HEK293 (cell line): ENCODE data around the gene NR3C1.

Experiments
- CTCF ChIA-PET: fragments of 350-600 bp; formaldehyde crosslinking; extraction: SDS; loops from one replicate; lab custom pipeline; 2021; ENCODE audit warnings: antibody characterized with exemption; lab: Yijun Ruan, JAX
- POLR2A ChIA-PET: fragments of 300-600 bp; formaldehyde crosslinking; extraction: SDS; loops from one replicate; lab custom pipeline; 2020; ENCODE audit warnings: antibody characterized with exemption, inconsistent platforms; lab: Yijun Ruan, JAX
- H3K27ac ChIP-seq: fragments of 200-500 bp; sonication (Bioruptor generic); 2 replicates; pipeline ENCODE4 v1.5.1; 2014; ENCODE audit warnings: low read depth, low read length, control low read depth, inconsistent platforms; ENCODE audit errors: extremely low read depth
- H3K36me3 ChIP-seq, 2 experiments: fragments of 200-500 bp in 1 of 2; sonication (Bioruptor generic) in 1 of 2; 1 replicate in 1 of 2; 2 replicates in 1 of 2; pipeline ENCODE4 v1.5.1; 2014 to 2017; ENCODE audit warnings: inconsistent platforms in 2 of 2, low read length in 2 of 2; ENCODE audit not compliant: control insufficient read depth in 2 of 2, insufficient read depth in 1 of 2
- H3K4me1 ChIP-seq: fragments of 200-500 bp; sonication (Bioruptor generic); 2 replicates; pipeline ENCODE4 v1.5.1; 2014; ENCODE audit warnings: mild to moderate bottlenecking, low read length, inconsistent platforms; ENCODE audit not compliant: control insufficient read depth, insufficient read depth
- H3K4me3 ChIP-seq: 2 replicates; pipeline ENCODE4 v1.5.1; 2011; ENCODE audit warnings: low read depth, mild to moderate bottlenecking, control low read depth, low read length, moderate library complexity
- H3K9me3 ChIP-seq: fragments of 200-500 bp; sonication (Bioruptor generic); 2 replicates; pipeline ENCODE4 v1.5.1; 2014; ENCODE audit warnings: low read depth, low read length, inconsistent platforms; ENCODE audit not compliant: control insufficient read depth, insufficient read depth
- EGR2 ChIP-seq: fragments of 450-650 bp; formaldehyde crosslinking; IDR thresholded peaks from 2 replicates; pipeline ENCODE4 v1.5.1; 2016; ENCODE audit warnings: low read depth, missing biosample characterization, missing genetic modification characterization
- WT1 ChIP-seq: fragments of 450-650 bp; formaldehyde crosslinking; IDR thresholded peaks from 2 replicates; pipeline ENCODE4 v1.5.1; 2016; ENCODE audit warnings: missing biosample characterization, missing genetic modification characterization
- YY1 ChIP-seq: fragments of 450-650 bp; formaldehyde crosslinking; IDR thresholded peaks from 2 replicates; pipeline ENCODE4 v1.5.1; 2018; ENCODE audit warnings: missing biosample characterization, missing genetic modification characterization
- ZBTB21 ChIP-seq: fragments of 450-650 bp; formaldehyde crosslinking; IDR thresholded peaks from 2 replicates; pipeline ENCODE4 v1.5.1; 2017; ENCODE audit warnings: missing biosample characterization, missing genetic modification characterization
- ZNF132 ChIP-seq: fragments of 450-650 bp; formaldehyde crosslinking; IDR thresholded peaks from 2 replicates; pipeline ENCODE4 v1.5.1; 2017; ENCODE audit warnings: missing biosample characterization, missing genetic modification characterization, borderline replicate concordance
- ZNF133 ChIP-seq: fragments of 450-650 bp; formaldehyde crosslinking; IDR thresholded peaks from 2 replicates; pipeline ENCODE4 v1.5.1; 2016; ENCODE audit warnings: missing biosample characterization, missing genetic modification characterization
- ZNF140 ChIP-seq: fragments of 450-650 bp; formaldehyde crosslinking; IDR thresholded peaks from 2 replicates; pipeline ENCODE4 v1.5.1; 2016; ENCODE audit warnings: missing biosample characterization, missing genetic modification characterization
- ZNF175 ChIP-seq: fragments of 450-650 bp; formaldehyde crosslinking; IDR thresholded peaks from 2 replicates; pipeline ENCODE4 v1.5.1; 2016; ENCODE audit warnings: missing biosample characterization, missing genetic modification characterization
- ZNF223 ChIP-seq: fragments of 450-650 bp; formaldehyde crosslinking; IDR thresholded peaks from 2 replicates; pipeline ENCODE4 v1.5.1; 2016; ENCODE audit warnings: missing biosample characterization, missing genetic modification characterization
- ZNF239 ChIP-seq: fragments of 450-650 bp; formaldehyde crosslinking; IDR thresholded peaks from 2 replicates; pipeline ENCODE4 v1.5.1; 2016; ENCODE audit warnings: missing biosample characterization, missing genetic modification characterization
- ZNF24 ChIP-seq: fragments of 450-650 bp; formaldehyde crosslinking; IDR thresholded peaks from 2 replicates; pipeline ENCODE4 v1.5.1; 2016; ENCODE audit warnings: missing biosample characterization, missing genetic modification characterization
- ZNF248 ChIP-seq: fragments of 450-650 bp; formaldehyde crosslinking; IDR thresholded peaks from 2 replicates; pipeline ENCODE4 v1.5.1; 2017; ENCODE audit warnings: missing biosample characterization, missing genetic modification characterization
- ZNF530 ChIP-seq: fragments of 450-650 bp; formaldehyde crosslinking; IDR thresholded peaks from 2 replicates; pipeline ENCODE4 v1.5.1; 2016; ENCODE audit warnings: low read depth, missing biosample characterization, missing genetic modification characterization
- ZNF677 ChIP-seq: fragments of 450-650 bp; IDR thresholded peaks from 2 replicates; pipeline ENCODE4 v1.5.0; 2018; ENCODE audit warnings: missing biosample characterization, mild to moderate bottlenecking, missing genetic modification characterization, moderate library complexity
- TF ChIP-seq, protein P1 (sequence below): fragments of 450-650 bp; formaldehyde crosslinking; IDR thresholded peaks from 2 replicates; pipeline ENCODE4 v1.5.1; 2016; ENCODE audit warnings: missing biosample characterization, missing genetic modification characterization
- TF ChIP-seq, protein P2 (sequence below): fragments of 450-650 bp; formaldehyde crosslinking; IDR thresholded peaks from 2 replicates; pipeline ENCODE4 v1.5.1; 2016; ENCODE audit warnings: missing biosample characterization, missing genetic modification characterization
- TF ChIP-seq, protein P3 (sequence below): fragments of 450-650 bp; formaldehyde crosslinking; IDR thresholded peaks from 2 replicates; pipeline ENCODE4 v1.5.1; 2016; ENCODE audit warnings: missing biosample characterization, missing genetic modification characterization, low read depth

NR3C1 gene

DNA sequence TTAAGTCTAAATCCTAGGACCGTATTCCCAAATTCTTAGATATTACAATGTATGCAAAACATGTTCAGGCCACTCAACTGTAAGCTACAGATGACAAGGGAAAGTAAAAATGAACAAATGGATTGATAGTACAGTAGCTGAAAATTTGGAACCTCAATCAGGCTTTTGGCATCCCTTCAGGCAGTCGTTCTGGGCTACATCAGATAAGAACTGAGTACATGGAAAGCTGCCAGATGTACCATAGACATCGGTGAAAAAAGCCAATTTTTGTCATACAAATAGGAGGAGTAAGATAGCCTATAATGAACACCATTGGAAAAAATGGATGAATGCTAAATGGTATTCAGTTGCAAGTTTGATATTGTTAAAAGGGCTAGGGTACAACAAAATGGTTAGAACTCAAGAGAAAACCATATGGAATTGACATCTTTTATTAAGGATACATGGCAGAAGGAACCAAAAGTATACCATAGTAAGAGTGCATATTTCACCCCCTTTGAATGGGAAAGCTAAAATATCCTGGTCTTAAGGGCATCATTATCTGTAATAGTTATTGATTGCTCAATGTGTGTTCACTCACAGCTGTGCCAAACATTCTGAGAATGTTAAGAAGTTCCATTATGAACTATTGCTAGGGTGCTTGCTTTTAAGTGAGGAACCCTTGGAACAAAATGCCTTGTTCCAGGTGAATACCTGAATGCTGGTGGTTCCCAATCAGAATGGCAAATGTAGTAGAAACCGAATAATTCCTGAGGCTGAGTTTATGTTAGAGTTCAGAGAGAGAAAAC is 86.4 kb downstream of the NR3C1 start:
- peaks cover 7% of the 10 kb centered on the region for H3K4me1 ChIP-seq
- H3K27ac ChIP-seq: no peak overlapping the region
- H3K9me3 ChIP-seq: no peaks in the 10 kb centered on the region
- no peak overlapping the region for H3K4me3 ChIP-seq
- POLR2A ChIA-PET: no interaction called here
- H3K36me3 ChIP-seq: peaks cover 0 to 17% of the 10 kb centered on the region in 2 experiments; a peak in 2 of 3 replicates
- CTCF ChIA-PET: interaction anchor here (0.6 to 0.7 kb wide), 3 partner anchors 64 to 1502 kb away, joined by 3 to 6 read pairs (median 4); no protein-coding TSS in a partner anchor
- TF ChIP-seq ZNF530 (tag by site-specific recombination): no peak
- TF ChIP-seq ZNF677: no peak
- TF ChIP-seq ZNF239 (tag by site-specific recombination): no peak
- no peak for TF ChIP-seq ZNF140 (tag by site-specific recombination)
- TF ChIP-seq, protein P1, sequence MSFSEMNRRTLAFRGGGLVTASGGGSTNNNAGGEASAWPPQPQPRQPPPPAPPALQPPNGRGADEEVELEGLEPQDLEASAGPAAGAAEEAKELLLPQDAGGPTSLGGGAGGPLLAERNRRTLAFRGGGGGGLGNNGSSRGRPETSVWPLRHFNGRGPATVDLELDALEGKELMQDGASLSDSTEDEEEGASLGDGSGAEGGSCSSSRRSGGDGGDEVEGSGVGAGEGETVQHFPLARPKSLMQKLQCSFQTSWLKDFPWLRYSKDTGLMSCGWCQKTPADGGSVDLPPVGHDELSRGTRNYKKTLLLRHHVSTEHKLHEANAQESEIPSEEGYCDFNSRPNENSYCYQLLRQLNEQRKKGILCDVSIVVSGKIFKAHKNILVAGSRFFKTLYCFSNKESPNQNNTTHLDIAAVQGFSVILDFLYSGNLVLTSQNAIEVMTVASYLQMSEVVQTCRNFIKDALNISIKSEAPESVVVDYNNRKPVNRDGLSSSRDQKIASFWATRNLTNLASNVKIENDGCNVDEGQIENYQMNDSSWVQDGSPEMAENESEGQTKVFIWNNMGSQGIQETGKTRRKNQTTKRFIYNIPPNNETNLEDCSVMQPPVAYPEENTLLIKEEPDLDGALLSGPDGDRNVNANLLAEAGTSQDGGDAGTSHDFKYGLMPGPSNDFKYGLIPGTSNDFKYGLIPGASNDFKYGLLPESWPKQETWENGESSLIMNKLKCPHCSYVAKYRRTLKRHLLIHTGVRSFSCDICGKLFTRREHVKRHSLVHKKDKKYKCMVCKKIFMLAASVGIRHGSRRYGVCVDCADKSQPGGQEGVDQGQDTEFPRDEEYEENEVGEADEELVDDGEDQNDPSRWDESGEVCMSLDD (tag by site-specific recombination): no peak
- TF ChIP-seq EGR2 (tag by site-specific recombination): no peak
- TF ChIP-seq WT1 (tag by site-specific recombination): no peak
- TF ChIP-seq YY1 (tag by site-specific recombination): no peak
- no peak for TF ChIP-seq ZNF175 (tag by site-specific recombination)
- no peak for TF ChIP-seq ZNF132
- no peak for TF ChIP-seq ZNF133 (tag by site-specific recombination)
- TF ChIP-seq, protein P2, sequence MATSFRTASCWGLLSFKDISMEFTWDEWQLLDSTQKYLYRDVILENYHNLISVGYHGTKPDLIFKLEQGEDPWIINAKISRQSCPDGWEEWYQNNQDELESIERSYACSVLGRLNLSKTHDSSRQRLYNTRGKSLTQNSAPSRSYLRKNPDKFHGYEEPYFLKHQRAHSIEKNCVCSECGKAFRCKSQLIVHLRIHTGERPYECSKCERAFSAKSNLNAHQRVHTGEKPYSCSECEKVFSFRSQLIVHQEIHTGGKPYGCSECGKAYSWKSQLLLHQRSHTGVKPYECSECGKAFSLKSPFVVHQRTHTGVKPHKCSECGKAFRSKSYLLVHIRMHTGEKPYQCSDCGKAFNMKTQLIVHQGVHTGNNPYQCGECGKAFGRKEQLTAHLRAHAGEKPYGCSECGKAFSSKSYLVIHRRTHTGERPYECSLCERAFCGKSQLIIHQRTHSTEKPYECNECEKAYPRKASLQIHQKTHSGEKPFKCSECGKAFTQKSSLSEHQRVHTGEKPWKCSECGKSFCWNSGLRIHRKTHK (tag by site-specific recombination): no peak
- no peak for TF ChIP-seq ZNF223
- TF ChIP-seq ZBTB21 (tag by site-specific recombination): no peak
- TF ChIP-seq ZNF24 (tag by site-specific recombination): no peak

DNA sequence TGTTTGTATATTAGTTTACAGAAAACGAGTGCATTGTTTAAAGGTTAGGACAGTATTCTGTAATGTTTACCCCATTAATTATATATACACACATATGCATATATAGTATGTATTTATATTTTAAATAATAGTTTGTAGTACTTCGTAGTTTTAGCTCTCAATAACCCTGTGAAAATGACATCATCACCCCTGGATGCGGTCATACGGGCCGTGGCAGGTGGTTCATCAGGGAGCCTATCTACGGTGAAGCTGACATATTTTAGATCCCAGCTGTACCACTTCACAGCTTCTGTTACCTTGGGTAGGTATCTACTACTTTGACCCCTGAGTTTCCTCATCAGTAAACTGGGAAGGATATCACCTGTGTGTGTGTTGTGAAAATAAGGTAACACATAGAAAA is 87.1 kb downstream of the NR3C1 start:
- Histone ChIP-seq H3K9me3 (no peaks in the 10 kb centered on the region), H3K27ac (no peak overlapping the region), H3K4me3 (no peak overlapping the region), H3K4me1 (peaks cover 7% of the 10 kb centered on the region), H3K36me3 (peaks cover 4 to 24% of the 10 kb centered on the region in 2 experiments)
- POLR2A ChIA-PET: no interaction called here
- TF ChIP-seq, protein P3, sequence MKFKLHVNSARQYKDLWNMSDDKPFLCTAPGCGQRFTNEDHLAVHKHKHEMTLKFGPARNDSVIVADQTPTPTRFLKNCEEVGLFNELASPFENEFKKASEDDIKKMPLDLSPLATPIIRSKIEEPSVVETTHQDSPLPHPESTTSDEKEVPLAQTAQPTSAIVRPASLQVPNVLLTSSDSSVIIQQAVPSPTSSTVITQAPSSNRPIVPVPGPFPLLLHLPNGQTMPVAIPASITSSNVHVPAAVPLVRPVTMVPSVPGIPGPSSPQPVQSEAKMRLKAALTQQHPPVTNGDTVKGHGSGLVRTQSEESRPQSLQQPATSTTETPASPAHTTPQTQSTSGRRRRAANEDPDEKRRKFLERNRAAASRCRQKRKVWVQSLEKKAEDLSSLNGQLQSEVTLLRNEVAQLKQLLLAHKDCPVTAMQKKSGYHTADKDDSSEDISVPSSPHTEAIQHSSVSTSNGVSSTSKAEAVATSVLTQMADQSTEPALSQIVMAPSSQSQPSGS (tag by site-specific recombination): peak; percentile 57
- TF ChIP-seq ZNF248 (tag by site-specific recombination): no peak
- CTCF ChIA-PET: interaction anchor here (0.6 to 0.7 kb wide), 2 partner anchors 400 to 1501 kb away, joined by 3 to 4 read pairs; no protein-coding TSS in a partner anchor
